B cell (primary cell): ENCODE results near the gene DPYD.

ENCODE experiments used
- EZH2 ChIP-seq: IDR thresholded peaks from 2 replicates; pipeline ENCODE4 v1.6.1; 2012; ENCODE audit warnings: borderline replicate concordance, low read depth, mild to moderate bottlenecking, moderate library complexity, low read length; ENCODE audit not compliant: insufficient read depth, poor library complexity, severe bottlenecking
- TF ChIP-seq, protein P1 (sequence below): fragments of 200-600 bp; IDR thresholded peaks from one replicate; pipeline ENCODE4 v1.8.0; 2022; ENCODE audit warnings: antibody characterized with exemption, mild to moderate bottlenecking

DNA sequence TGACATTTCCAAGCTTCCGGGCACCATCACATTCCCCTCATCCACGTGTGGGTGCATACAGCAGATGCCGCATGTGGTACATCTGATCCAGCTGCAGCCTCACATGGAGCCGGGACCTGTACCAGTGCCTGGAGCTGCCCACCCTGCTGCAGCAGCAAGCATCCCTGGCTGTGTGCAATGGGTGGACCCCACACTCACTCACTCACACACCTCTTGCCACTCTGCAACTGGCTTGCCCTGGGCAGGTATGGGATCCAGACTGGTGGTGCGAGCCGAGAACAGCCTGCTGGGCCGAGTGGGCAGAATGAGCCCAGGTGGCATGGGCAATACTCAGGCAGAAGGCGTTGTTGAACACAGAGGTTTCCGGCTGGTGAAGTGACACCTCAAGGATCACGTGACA lies 75.0 kb downstream of the DPYD start:
- TF ChIP-seq, protein P1, sequence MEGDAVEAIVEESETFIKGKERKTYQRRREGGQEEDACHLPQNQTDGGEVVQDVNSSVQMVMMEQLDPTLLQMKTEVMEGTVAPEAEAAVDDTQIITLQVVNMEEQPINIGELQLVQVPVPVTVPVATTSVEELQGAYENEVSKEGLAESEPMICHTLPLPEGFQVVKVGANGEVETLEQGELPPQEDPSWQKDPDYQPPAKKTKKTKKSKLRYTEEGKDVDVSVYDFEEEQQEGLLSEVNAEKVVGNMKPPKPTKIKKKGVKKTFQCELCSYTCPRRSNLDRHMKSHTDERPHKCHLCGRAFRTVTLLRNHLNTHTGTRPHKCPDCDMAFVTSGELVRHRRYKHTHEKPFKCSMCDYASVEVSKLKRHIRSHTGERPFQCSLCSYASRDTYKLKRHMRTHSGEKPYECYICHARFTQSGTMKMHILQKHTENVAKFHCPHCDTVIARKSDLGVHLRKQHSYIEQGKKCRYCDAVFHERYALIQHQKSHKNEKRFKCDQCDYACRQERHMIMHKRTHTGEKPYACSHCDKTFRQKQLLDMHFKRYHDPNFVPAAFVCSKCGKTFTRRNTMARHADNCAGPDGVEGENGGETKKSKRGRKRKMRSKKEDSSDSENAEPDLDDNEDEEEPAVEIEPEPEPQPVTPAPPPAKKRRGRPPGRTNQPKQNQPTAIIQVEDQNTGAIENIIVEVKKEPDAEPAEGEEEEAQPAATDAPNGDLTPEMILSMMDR, result no peak
- no peak for TF ChIP-seq EZH2
